ENCODE data around the gene TNNI2.

- TF ChIP-seq CTCF (conservative IDR thresholded peaks at IDR 0.05) = no peak
- TF ChIP-seq EZH2 (IDR thresholded peaks at IDR 0.05; ENCODE audit: low read depth) = no peak
These were observed 26.3 kb downstream of the TNNI2 start for GRCh38 chr11:1864831-1865665.

Data from PC-9 (cell line).